Spinal cord (tissue), 10 donors: ENCODE results near the gene ZNF714. TPM values are rescaled to one million over a fixed set of nuclear protein-coding genes. Genes with fewer than 3 reads are reported as not detected.

Source experiments
- DNase-seq, 6 donors: peaks; one replicate each; pipeline versions ENCODE4 v3.0.0 to v3.0.0-alpha.2; 2013 to 2015; ENCODE audit warnings: low spot score in 6 of 6, low read depth in 4 of 6
- H3K27ac ChIP-seq: one replicate; pipeline ENCODE4 v1.5.1; 2013; ENCODE audit warnings: low read depth, low read length, control low read depth
- H3K27me3 ChIP-seq: one replicate; pipeline ENCODE4 v1.6.1; 2013; ENCODE audit warnings: low read length; ENCODE audit not compliant: control insufficient read depth, insufficient read depth
- H3K36me3 ChIP-seq: one replicate; pipeline ENCODE4 v1.6.1; 2013; ENCODE audit warnings: low read length; ENCODE audit not compliant: control insufficient read depth, insufficient read depth
- H3K4me1 ChIP-seq: one replicate; pipeline ENCODE4 v1.6.1; 2013; ENCODE audit warnings: low read length; ENCODE audit not compliant: control insufficient read depth, insufficient read depth
- H3K4me3 ChIP-seq: one replicate; pipeline ENCODE4 v1.5.1; 2013; ENCODE audit warnings: low read depth, low read length, control low read depth
- H3K9me3 ChIP-seq: one replicate; pipeline ENCODE4 v1.6.1; 2013; ENCODE audit warnings: low read length; ENCODE audit not compliant: control insufficient read depth, insufficient read depth
- WGBS: methylation state at CpG from one replicate; pipeline ENCODE4 v1.1.5; 2013; ENCODE audit warnings: missing lambda C conversion rate; ENCODE audit not compliant: insufficient coverage; 5-methylcytosine and 5-hydroxymethylcytosine counted together
- polyA plus RNA-seq, 2 donors: library from polyadenylated mRNA; unstranded; fragments of 120-200 nt; gene quantifications; one replicate each; pipeline ENCODE4 v1.2.1, GENCODE V29; 2013; ENCODE audit not compliant: insufficient read length in 2 of 2
- total RNA-seq, 2 donors: library from RNA; depleted of rRNA in 1 of 2; stranded (reverse); fragments of 120-200 nt in 1 of 2; fragments of >200 nt in 1 of 2; gene quantifications; one replicate each; pipeline versions ENCODE4 v1.2.3 to v1.2.4, GENCODE V29; 2013 to 2014
- donor health status: healthy.

ZNF714 gene
- total and polyA plus RNA-seq, 4 donors = 14.4 to 35.3 (median 18.0) TPM

DNA sequence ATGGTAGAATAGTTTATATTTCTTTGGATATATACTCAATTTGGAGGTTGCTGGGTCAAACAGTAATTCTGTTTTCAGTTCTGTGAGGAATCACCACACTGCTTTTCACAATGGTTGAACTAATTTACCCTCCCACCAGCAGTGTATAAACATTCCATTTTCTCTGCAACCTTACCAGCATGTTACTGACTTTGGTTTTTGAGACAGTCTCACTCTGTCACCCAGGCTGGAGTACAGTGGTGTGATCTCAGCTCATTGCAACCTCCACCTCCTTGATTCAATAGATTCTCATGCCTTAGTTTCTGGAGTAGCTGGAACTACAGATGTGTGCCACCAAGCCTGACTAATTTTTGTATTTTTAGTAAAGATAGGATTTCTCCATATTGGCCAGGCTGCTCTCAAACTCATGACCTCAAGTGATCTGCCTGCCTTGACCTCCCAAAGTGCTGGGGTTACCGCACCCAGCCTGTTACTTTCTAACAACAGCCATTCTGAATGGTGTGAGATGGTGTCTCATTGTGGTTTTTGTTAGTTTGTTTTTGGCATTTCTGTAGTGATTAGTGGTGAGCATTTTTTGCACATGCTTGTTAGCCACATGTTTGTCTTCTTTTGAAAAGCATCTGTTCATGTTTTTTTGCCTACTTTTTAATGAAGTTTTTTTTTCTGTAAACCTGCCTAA lies 12.5 kb downstream of the ZNF714 start:
- no peak for DNase-seq
- no peak overlapping the region for H3K4me3 ChIP-seq
- WGBS = 75% methylated on average over 1 of the region's 1 CpG
- H3K27me3 ChIP-seq = no peaks in the 10 kb centered on the region
- peaks cover 2% of the 10 kb centered on the region for H3K36me3 ChIP-seq
- H3K9me3 ChIP-seq = no peaks in the 10 kb centered on the region
- H3K27ac ChIP-seq = no peak overlapping the region
- no peaks in the 10 kb centered on the region for H3K4me1 ChIP-seq

DNA sequence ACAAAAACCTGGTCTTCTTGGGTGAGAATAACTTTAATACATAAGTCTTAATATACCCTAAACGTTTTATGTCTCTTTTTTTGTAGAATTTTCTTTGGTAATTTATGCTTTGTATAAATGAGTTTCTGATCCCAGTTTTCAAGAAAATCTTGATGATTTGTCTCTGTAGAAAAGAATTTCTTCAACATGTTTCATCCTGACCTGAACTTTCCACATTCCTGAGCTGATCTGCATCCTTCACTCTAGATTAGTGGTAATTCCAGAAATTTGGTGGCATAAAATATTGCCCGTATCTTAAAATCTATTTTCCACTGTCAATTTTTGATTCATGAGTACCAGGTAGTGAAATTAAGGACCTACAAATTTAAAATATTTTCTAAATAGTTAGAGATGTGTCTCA lies 16.3 kb downstream of the ZNF714 start:
- DNase-seq = no peak
- no peaks in the 10 kb centered on the region for H3K4me1 ChIP-seq
- H3K4me3 ChIP-seq = no peak overlapping the region
- no peak overlapping the region for H3K27ac ChIP-seq
- WGBS = no CpG with 5 or more reads among the region's 2 CpGs
- H3K9me3 ChIP-seq = no peaks in the 10 kb centered on the region
- H3K36me3 ChIP-seq = peaks cover 2% of the 10 kb centered on the region
- H3K27me3 ChIP-seq = no peaks in the 10 kb centered on the region

DNA sequence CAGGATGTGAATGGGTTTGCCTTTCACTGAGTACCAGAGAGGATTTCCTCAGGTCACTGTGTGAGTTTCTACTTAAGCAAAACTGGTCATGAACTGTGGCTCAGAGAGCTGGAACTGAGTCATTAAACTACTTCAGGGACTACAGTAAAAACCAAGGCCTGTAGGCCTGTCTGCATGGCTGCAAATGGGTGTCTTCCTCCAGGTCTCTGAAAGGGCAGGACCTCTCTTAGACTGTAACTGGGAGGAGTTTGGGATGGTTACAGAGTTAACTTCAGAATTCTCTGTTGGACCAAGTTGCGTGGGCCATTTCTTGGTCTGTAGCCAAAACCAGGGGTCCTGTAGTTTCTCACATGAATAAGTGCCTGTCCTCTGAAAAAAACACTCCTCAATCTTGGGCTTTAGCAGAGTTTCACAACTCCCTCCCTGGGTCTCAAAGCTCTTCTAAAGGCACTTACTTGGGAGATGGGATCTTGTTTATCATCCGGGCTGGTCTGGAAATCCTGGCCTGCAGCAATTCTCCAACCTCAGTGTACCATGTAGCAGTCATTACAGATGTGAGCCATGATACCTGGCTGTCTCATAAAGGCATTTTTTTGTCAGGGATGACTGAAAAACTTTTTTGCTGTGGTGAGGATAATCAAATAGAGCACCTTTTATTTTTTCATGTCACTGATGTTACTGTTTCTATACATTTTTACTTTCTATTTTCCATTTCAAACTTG lies 19.7 kb downstream of the ZNF714 start:
- WGBS = no CpG with 5 or more reads among the region's 2 CpGs
- Histone ChIP-seq H3K36me3 (peaks cover 2% of the 10 kb centered on the region), H3K27ac (no peak overlapping the region), H3K4me1 (no peaks in the 10 kb centered on the region), H3K9me3 (no peaks in the 10 kb centered on the region), H3K27me3 (no peaks in the 10 kb centered on the region), H3K4me3 (no peak overlapping the region)
- no peak for DNase-seq

DNA sequence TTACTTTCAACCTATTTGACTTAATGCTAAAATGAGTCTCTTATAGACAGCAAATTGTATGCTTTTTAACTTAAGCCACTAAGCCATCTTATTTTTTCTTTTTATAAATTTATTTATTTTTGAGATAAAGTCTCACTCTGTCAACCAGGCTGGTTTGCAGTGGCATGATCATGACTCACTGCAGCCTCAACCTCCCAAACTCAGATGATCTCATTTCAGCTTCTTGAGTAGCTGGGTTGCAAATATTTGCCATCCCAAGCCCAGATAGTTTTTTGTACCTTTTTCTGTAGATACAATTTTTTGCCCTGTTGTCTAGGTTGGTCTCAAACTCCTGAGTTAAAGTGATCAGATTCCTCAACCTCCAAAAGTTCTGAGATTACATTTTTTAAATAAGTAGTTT lies 27.1 kb downstream of the ZNF714 start:
- Histone ChIP-seq H3K27ac (no peak overlapping the region), H3K9me3 (no peaks in the 10 kb centered on the region), H3K4me3 (no peak overlapping the region), H3K27me3 (no peaks in the 10 kb centered on the region), H3K36me3 (no peaks in the 10 kb centered on the region), H3K4me1 (no peaks in the 10 kb centered on the region)
- DNase-seq = no peak

DNA sequence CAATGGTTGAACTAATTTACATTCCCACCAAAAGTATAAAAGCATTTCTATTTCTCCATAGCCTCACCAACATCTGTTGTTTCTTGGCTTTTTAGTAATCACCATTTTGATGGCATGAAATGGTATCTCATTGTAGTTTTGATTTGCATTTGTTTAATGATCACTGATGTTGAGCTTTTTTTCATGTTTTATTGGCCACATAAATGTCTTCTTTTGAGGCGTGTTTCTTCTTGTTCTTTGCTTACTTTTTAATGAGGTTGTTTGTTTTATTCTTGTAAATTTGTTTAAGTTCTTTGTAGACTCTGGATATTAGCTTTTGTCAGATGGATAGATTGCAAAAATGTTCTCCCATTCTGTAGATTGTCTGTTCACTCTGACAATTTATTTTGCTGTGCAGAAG lies 28.2 kb downstream of the ZNF714 start:
- peaks cover 3% of the 10 kb centered on the region for H3K9me3 ChIP-seq

DNA sequence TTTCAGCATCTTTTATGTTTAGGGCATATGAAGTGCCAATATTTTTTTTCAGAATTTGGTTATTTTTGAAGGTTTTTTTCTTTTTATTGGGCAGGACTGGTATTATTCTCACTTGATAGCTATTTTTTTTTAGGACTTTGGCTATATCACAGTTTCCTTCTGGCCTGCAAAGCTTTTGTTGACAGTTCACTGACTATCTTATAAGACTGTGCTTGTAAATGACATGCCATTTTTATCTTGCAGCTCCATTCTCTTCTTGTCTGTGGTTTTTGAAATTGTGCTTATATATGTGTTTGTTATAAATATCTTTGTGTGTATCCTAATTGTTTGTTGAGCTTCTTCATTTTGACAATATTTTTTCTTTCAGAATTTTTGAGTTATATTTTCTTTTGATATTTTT lies 33.4 kb downstream of the ZNF714 start:
- no peaks in the 10 kb centered on the region for H3K4me1 ChIP-seq
- H3K4me3 ChIP-seq = no peak overlapping the region
- peaks cover 2% of the 10 kb centered on the region for H3K36me3 ChIP-seq
- no peak for DNase-seq
- no peak overlapping the region for H3K27ac ChIP-seq
- H3K27me3 ChIP-seq = no peaks in the 10 kb centered on the region
- H3K9me3 ChIP-seq = peaks cover 3% of the 10 kb centered on the region

More for the DNA sequence above, 28.2 kb downstream of the ZNF714 start:
- no peaks in the 10 kb centered on the region for H3K27me3 ChIP-seq
- H3K4me3 ChIP-seq = no peak overlapping the region
- H3K27ac ChIP-seq = no peak overlapping the region
- DNase-seq = no peak
- no peaks in the 10 kb centered on the region for H3K36me3 ChIP-seq
- no CpG with 5 or more reads among the region's 1 CpG for WGBS
- H3K4me1 ChIP-seq = no peaks in the 10 kb centered on the region

DNA sequence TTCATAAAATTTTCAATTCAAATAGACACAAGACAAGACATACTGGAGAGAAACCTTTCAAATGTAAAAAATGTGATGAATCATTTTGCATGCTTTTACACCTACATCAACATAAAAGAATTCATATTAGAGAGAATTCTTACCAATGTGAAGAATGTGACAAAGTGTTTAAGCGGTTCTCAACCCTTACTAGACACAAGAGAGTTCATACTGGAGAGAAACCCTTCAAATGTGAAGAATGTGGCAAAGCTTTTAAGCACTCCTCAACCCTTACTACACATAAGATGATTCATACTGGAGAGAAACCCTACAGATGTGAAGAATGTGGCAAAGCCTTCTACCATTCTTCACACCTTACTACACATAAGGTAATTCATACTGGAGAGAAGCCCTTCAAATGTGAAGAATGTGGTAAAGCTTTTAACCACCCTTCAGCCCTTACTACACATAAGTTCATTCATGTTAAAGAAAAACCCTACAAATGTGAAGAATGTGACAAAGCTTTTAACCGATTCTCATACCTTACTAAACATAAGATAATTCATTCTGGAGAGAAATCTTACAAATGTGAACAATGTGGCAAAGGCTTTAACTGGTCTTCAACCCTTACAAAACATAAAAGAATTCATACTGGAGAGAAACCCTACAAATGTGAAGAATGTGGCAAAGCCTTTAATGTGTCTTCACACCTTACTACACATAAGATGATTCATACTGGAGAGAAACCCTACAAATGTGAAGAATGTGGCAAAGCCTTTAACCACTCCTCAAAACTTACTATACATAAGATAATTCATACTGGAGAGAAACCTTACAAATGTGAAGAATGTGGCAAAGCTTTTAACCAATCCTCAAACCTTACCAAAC lies 35.3 kb downstream of the ZNF714 start:
- DNase-seq = no peak
- H3K4me3 ChIP-seq = no peak overlapping the region
- no CpG with 5 or more reads among the region's 2 CpGs for WGBS

DNA sequence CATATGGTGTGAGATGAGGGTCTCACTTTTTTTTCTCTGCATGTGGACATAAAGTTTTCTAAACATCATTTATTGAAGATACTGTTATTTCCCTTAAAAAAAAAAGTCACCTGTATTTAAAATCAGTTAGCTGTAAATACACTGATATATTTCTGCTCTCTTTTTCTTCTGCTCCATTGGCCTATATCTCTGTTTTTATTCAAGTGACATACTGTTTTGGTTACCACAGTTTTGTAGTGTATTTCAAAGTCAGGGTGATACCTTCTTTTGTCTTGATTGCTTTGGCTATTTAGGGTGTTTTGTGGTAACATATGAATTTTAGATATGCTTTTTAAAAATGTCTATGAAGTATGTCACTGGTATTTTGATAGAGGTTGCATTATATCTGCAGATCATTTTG lies 44.1 kb downstream of the ZNF714 start:
- Histone ChIP-seq H3K4me1 (no peaks in the 10 kb centered on the region), H3K9me3 (no peaks in the 10 kb centered on the region), H3K36me3 (no peaks in the 10 kb centered on the region), H3K27ac (no peak overlapping the region), H3K4me3 (no peak overlapping the region), H3K27me3 (no peaks in the 10 kb centered on the region)
- no peak for DNase-seq

More for the DNA sequence above, 35.3 kb downstream of the ZNF714 start:
- Histone ChIP-seq H3K4me1 (no peaks in the 10 kb centered on the region), H3K27me3 (no peaks in the 10 kb centered on the region), H3K36me3 (peaks cover 2% of the 10 kb centered on the region), H3K9me3 (peaks cover 3% of the 10 kb centered on the region), H3K27ac (no peak overlapping the region)

DNA sequence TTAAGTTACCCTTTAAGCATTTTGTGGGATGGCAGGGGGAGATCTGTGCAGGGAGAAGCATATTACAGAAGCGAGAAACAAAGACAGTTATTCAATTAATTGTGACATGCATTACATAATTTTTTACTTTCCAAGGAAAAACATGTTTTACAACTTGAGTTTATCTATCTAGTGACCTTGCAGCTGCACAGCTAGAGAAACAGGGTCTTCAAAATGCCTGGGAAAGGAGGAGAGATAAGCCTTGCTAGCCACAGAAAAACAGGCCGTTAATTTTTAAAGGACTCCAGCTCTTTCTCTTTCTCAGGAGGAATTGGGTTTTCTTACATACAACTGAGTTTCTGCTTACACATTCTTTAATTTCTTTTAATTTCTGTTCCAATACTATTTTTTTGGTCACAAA lies 45.0 kb downstream of the ZNF714 start:
- no CpG with 5 or more reads among the region's 2 CpGs for WGBS
- H3K4me1 ChIP-seq = no peaks in the 10 kb centered on the region
- no peak overlapping the region for H3K27ac ChIP-seq
- DNase-seq = no peak
- no peaks in the 10 kb centered on the region for H3K27me3 ChIP-seq
- H3K4me3 ChIP-seq = no peak overlapping the region
- H3K36me3 ChIP-seq = no peaks in the 10 kb centered on the region
- no peaks in the 10 kb centered on the region for H3K9me3 ChIP-seq
